Measurements from ENCODE around the gene STK17B.

DNA sequence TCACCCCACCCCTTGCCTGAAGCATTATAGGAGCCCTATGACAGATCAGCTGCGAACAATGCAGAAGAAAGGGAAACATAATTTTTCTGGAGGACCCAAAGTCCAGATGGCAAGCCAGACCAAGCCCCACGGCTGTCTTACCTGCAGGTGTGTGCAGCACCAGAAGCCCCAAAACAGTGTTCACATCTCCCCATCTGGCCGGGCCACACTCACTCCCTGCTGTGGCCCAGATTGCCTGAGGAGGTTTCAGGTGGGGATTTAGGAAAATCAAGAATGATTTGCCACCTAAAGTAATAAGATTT, 11.7 kb upstream of the STK17B start:
- TF ChIP-seq EZH2 (IDR thresholded peaks at IDR 0.05; ENCODE audit: low read length, unreplicated experiment) (no peak), EZH2phosphoT487 (IDR thresholded peaks at IDR 0.05; ENCODE audit: borderline replicate concordance, low read length) (no peak)
- TF ChIP-seq, protein P1, sequence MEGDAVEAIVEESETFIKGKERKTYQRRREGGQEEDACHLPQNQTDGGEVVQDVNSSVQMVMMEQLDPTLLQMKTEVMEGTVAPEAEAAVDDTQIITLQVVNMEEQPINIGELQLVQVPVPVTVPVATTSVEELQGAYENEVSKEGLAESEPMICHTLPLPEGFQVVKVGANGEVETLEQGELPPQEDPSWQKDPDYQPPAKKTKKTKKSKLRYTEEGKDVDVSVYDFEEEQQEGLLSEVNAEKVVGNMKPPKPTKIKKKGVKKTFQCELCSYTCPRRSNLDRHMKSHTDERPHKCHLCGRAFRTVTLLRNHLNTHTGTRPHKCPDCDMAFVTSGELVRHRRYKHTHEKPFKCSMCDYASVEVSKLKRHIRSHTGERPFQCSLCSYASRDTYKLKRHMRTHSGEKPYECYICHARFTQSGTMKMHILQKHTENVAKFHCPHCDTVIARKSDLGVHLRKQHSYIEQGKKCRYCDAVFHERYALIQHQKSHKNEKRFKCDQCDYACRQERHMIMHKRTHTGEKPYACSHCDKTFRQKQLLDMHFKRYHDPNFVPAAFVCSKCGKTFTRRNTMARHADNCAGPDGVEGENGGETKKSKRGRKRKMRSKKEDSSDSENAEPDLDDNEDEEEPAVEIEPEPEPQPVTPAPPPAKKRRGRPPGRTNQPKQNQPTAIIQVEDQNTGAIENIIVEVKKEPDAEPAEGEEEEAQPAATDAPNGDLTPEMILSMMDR (conservative IDR thresholded peaks at IDR 0.05; ENCODE audit: low read depth, low read length) = no peak
